OCI-LY3 (cell line): ENCODE data around the gene ULK1.

ENCODE experiments used
- EZH2phosphoT487 ChIP-seq: fragments of 200-600 bp; shearing (Covaris generic); IDR thresholded peaks from 2 replicates; pipeline ENCODE4 v1.6.1; 2018; ENCODE audit warnings: antibody characterized with exemption, mixed run types, low read depth
- TF ChIP-seq, protein P1 (sequence below): fragments of 200-600, 300-600 bp; sonication (generic); IDR thresholded peaks from 2 replicates; pipeline ENCODE4 v1.5.1; 2014; ENCODE audit warnings: antibody characterized with exemption, low read length, low read depth

DNA sequence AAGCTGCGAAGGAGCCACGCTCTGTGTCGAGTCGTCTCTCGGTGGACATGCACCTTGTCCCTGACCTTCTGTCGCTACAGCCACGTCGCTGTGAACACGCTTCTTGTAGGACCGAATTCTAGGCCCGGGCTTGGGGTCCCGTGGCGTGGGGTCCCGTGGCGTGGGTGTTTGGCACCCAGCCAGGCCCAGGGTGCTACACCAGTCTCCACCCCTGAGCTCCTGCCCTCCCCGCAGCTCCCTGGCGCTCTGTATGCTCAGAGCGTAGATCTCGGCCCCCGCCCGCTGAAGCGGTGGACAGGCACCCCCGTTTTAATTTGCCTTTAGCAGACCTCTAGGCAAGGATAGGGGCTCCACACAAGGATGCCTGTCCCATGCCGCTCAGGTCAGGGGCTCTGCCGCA, 49.8 kb upstream of the ULK1 start:
- TF ChIP-seq, protein P1, sequence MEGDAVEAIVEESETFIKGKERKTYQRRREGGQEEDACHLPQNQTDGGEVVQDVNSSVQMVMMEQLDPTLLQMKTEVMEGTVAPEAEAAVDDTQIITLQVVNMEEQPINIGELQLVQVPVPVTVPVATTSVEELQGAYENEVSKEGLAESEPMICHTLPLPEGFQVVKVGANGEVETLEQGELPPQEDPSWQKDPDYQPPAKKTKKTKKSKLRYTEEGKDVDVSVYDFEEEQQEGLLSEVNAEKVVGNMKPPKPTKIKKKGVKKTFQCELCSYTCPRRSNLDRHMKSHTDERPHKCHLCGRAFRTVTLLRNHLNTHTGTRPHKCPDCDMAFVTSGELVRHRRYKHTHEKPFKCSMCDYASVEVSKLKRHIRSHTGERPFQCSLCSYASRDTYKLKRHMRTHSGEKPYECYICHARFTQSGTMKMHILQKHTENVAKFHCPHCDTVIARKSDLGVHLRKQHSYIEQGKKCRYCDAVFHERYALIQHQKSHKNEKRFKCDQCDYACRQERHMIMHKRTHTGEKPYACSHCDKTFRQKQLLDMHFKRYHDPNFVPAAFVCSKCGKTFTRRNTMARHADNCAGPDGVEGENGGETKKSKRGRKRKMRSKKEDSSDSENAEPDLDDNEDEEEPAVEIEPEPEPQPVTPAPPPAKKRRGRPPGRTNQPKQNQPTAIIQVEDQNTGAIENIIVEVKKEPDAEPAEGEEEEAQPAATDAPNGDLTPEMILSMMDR: no peak
- TF ChIP-seq EZH2phosphoT487: no peak
